GM18511 (cell line): ENCODE measurements around the gene INTS4.
"Not testable (repeated sequence)": the region's sequence is repeated elsewhere in the genome, so short reads cannot be mapped to it uniquely, and the experiment has no call there.

Source experiments
- ATAC-seq: cut with Tn5 transposase; IDR thresholded peaks from one replicate; pipeline ENCODE4 v1.9.1; 2021; ENCODE audit warnings: mild to moderate bottlenecking, moderate library complexity; ENCODE audit not compliant: unreplicated experiment

Gene INTS4

DNA sequence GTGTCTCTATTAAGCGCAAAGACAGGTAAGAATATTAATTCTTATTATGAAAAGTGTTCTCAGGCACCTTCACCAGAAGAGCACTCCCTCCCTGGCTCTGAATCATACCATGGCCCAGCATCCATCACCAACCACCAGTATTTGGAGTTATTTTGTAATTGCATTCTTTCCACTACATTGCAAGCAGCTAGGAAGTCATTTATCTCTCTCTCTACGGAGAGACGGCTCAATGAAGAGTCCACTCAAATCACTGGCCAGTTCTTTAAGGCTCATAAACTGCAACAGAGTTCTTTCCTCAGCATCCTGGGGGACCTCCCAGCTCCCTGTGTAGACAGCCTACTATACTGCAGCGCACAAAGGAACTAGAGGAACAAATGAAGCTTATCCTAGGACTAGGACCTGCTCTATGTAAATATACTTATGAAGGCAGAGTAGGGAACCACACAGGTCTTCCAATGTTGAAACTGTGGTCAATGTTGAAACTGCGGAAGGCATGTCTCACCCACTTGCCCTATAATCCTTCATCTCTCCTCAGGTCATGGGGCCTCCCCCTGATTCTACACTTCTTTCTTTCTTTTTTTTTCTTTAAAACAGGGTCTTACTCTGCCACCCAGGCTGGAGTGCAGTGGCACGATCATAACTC lies 110.2 kb downstream of the INTS4 start:
- no peak for ATAC-seq

DNA sequence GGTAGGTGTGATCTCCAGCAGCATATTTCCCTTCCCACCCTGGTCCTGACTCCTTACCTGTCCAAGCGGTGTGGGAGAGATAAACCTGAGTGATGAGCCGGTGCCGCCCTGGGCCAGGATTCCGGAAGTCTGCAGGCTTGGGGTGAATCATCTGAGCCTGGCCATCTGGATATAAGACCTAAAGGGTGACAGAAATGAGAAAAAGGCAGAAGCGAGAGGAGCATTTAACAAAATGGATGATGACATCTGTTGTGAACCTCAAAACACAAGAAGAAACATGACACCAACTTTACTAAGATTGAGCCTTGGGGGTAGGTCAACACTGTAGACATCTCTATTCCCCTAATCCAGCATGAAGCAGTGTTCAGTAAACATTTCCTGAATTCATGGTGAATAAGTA lies 110.7 kb downstream of the INTS4 start:
- ATAC-seq: no peak

DNA sequence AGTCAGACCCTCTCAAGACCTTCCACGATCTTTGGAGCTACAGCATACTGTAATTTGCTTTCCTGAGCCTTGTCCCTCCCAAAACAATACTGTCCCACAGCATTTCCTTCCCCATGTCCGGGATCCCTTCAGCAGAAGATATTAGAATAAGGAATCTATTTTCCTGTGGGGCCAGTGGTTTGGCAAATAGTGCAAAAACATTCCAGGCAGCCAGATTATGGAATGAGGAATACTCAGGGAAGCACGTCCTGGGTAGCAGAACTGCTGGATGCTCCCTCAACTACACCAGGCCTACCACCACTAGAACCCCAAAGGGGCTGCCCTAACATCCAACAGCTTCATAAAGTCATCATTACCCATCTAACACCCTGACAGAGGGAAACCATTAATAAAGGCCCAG lies 112.1 kb downstream of the INTS4 start:
- no peak for ATAC-seq

DNA sequence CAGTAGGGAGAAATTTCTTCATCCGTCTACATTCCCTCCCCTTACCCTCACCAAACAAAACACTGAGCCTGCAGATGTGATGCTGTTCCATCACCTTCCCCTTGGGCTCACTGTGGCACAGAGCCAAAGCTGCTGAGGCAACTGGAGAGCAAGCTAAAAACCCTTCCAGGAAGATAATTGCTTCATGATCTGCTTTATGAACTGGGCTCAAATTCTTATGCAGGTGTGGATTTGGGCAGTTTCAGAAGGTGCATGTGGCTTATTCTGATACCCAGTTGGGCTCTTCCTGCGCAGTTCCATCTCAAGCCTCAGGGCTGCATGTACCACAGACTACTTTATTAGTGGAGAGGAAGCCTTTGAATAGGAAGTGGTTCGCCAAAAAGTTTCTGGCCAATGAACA lies 115.2 kb downstream of the INTS4 start:
- ATAC-seq: no peak

DNA sequence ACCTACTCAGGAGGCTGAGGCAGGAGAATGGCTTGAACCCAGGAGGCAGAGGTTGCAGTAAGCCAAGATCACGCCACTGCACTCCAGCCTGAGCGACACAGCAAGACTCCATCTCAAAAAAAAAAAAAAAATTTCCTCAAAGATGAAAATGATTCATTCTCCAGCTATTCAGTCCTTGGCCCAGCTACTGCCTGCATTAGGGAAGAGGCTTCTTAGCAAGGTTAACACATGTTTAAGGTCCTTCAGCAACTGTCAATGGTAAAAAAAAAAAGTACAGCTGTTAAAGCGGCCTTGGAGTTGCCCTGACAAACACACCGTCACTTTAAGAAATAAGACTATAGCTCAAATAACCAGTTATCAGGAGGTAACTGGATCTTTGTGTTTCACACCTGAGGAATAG lies 116.2 kb downstream of the INTS4 start:
- not testable (repeated sequence) for ATAC-seq

DNA sequence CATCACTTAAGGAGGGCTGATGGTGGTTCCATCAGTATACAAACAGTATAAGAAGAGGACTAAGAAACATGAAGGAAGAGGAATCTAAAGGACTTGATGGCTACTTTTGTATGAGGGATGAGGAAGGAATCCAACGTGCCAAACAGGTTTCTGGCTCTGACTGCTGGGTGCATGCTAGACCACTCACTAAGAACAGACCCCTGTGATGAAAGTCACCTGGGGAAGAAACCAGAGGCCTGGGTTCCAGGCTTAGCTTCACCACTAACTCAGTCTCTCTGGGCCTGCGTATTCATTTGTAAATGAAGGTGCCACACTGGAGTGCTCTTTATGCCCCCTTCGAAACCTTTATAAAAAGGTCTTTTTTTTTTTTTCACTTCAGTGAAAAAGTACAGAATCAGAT lies 118.4 kb downstream of the INTS4 start:
- ATAC-seq: no peak

DNA sequence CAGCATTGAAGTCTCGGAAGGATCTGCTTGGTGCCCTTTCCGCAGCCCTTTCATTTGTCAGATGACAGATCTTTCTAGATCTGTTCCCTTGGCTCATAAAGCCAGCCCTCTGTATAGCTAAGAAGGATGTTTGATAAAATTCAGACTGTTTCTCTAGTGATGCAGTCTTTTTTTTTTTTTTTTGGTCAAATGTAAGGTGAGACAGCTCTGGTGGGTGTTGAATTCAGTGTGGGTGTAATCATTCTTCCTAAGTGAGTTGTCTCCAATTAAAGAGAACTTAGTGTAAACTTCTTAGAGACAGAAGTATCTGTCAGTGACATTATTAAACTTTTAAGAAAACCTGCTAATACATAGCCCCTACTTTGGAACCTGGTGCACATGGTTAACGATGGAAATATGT lies 120.3 kb downstream of the INTS4 start:
- no peak for ATAC-seq

GRCh38 chr11:77873345-77873744 lies 121.1 kb downstream of the INTS4 start:
- no peak for ATAC-seq

DNA sequence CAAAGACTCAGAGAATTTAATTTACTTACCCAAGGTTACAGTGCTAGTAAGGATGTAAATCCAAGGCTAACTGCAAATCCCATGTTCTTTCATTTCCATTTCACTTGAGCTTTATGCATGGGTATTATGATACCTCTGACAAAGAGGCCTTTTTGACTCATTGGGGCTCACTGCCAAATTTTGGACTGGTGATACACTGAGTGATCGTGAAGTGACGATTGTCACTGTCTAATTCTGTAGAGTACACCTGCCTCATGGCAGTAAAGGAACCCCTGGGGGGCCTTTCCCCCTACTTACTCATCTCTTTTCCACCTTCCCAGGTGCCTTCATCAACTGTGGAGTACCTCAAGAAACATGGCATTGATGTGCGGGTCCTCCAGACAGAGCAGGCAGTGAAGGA lies 122.6 kb downstream of the INTS4 start:
- ATAC-seq: no peak

- no peak for ATAC-seq
Measured at GRCh38 chr11:77868744-77869143, 125.7 kb downstream of the INTS4 start.

- ATAC-seq: no peak
Measured at GRCh38 chr11:77866336-77866735, 128.1 kb downstream of the INTS4 start.

DNA sequence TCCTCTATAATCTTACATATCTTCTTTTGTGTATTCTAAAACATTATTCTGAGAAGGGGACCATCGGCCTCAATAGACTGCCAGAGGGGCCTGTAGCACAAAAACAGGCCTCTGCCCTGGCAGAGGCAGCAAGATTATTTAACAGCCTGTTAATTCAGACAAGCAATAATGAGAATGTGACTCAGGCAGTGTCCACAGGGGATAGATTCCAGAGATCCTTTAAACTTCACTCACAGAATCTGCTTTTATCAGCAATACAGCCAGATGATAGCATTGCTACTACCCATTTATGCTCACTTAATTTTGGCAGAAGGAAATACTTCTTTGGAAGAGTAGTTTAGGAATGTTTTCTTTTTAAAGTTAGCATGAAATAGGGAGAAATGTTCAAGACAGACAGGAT lies 128.7 kb downstream of the INTS4 start:
- ATAC-seq: no peak

- not testable (repeated sequence) for ATAC-seq
Measured at GRCh38 chr11:77861444-77861843, 133.0 kb downstream of the INTS4 start.

DNA sequence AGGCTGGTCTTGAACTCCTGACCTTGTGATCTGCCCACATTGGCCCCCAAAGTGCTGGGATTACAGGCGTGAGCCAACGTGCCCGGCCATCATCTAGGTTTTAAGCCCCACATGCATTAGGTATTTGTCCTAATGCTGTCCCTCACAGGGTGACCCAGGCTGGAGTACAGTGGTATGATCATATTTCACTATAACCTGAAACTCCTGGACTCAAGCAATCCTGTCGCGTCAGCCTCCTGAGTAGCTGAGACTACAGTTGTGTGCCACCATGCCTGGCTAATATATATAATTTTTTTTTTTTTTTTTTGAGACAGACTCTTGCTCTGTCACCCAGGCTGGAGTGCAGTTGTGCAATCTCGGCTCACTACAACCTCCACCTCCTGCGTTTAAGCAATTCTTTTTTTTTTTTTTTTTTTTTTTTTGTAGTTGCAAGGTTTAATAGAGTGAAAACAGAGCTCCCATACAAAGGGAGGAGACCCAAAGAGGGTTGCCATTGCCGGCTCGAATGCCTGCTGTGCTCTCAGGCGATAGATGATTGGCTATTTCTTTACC lies 136.5 kb downstream of the INTS4 start:
- not testable (repeated sequence) for ATAC-seq

- ATAC-seq: no peak
Measured at GRCh38 chr11:77854838-77855237, 139.6 kb downstream of the INTS4 start.

- ATAC-seq: no peak
Measured at GRCh38 chr11:77851503-77851902, 143.0 kb downstream of the INTS4 start.

DNA sequence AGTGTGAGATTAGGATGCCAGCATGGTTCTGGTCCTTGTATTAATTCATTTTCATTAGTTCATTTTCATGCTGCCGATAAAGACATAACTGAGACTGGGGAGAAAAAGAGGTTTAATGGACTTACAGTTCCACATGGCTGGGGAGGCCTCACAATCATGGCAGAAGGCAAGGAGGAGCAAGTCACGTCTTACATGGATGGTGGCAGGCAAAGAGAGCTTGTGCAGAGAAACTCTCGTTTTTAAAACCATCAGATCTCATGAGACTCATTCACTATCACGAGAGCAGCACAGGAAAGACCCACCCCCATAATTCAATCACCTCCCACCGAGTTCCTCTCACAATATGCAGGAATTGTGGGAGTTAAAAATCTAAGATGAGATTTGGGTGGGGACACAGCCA lies 150.8 kb downstream of the INTS4 start:
- ATAC-seq: not testable (repeated sequence)

DNA sequence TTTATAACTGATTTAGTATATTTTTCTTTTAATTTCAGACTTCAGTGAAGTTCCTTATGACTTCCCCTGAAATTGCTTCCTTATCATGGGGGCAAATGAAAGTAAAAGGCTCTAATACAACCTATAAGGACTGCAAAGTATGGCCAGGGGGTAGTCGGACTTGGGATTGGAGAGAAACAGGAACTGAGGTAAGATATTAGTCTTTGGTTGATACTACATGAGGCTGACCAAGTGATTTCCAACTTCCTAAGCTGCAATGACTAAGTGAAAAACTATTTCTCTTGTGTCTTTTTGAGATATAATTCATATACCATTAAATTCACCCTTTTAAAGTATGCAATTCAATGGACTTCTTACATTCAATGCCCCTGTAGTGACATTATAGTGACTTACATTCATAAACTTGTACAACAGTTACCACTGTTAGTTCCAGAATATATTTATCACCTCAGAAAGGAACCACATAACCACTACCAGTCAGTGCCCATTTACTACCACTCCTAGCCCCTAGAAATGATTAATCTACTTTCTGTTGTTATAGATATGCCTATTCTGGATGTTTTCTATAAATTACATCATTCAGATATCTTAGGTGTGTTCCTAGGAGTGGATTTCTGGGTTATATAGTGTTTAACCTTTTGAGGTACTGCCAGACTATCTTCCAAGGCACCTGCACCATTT lies 151.9 kb downstream of the INTS4 start:
- no peak for ATAC-seq

DNA sequence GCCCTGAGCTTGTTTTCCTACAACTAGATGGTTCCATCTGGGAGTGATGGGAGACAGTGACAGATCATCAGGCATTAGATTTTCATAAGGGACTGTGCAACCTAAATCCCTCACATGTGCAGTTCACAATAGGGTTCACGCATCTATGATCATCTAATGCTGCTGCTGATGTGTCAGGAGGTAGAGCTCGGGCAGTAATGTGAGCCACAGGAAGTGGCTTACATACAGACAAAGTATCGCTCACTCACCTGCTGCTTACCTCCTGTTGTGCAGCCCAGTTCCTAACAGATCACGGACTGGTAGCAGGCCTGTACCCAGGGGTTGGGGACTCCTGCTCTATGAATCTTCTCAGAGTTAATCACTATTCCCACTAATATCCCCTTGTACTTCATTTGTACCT lies 161.2 kb downstream of the INTS4 start:
- ATAC-seq: no peak

- ATAC-seq: no peak
Measured at GRCh38 chr11:77828926-77829325, 165.5 kb downstream of the INTS4 start.
